ENCODE results near the gene KLC1. TPM values are rescaled to one million over a fixed set of nuclear protein-coding genes. Genes with fewer than 3 reads are reported as not detected.

Gene KLC1
- 100 to 1,000 TPM; 205 to 427 (median 291) TPM for total RNA-seq

DNA sequence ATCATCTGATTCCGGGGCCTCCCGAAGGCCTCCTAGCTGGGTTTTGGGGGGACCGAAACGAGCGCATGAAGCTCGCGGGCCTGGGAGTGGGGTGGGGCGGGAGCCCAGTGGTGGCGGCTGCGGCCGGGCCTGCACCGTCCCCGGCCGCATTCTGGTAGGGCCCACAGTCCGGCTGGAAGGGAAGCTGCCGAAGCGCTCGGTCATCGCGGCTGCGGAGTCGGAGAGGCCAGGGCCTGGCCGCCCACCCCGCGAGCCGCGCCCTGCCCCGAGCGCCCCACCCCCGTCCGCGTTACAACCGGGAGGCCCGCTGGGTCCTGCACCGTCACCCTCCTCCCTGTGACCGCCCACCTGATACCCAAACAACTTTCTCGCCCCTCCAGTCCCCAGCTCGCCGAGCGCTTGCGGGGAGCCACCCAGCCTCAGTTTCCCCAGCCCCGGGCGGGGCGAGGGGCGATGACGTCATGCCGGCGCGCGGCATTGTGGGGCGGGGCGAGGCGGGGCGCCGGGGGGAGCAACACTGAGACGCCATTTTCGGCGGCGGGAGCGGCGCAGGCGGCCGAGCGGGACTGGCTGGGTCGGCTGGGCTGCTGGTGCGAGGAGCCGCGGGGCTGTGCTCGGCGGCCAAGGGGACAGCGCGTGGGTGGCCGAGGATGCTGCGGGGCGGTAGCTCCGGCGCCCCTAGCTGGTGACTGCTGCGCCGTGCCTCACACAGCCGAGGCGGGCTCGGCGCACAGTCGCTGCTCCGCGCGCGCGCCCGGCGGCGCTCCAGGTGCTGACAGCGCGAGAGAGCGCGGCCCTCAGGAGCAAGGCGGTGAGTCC, at the start of gene KLC1:
KLC1 (plus strand) TSS at position 528 of the 819 bp plus-strand sequence. CDS start 25,354 bp downstream, outside the sequence.
- H3K27ac ChIP-seq: peak within 1 kb of the TSS; percentile 97 to 99 (median 98)
- peaks cover 28 to 76% (median 41%) of the 10 kb centered on the region in 4 donors for H3K4me1 ChIP-seq
- H3K27me3 ChIP-seq: no peaks in the 10 kb centered on the region
- TF ChIP-seq POLR2A (IDR thresholded peaks at IDR 0.05): peak; percentile 75
- TF ChIP-seq, protein P1, sequence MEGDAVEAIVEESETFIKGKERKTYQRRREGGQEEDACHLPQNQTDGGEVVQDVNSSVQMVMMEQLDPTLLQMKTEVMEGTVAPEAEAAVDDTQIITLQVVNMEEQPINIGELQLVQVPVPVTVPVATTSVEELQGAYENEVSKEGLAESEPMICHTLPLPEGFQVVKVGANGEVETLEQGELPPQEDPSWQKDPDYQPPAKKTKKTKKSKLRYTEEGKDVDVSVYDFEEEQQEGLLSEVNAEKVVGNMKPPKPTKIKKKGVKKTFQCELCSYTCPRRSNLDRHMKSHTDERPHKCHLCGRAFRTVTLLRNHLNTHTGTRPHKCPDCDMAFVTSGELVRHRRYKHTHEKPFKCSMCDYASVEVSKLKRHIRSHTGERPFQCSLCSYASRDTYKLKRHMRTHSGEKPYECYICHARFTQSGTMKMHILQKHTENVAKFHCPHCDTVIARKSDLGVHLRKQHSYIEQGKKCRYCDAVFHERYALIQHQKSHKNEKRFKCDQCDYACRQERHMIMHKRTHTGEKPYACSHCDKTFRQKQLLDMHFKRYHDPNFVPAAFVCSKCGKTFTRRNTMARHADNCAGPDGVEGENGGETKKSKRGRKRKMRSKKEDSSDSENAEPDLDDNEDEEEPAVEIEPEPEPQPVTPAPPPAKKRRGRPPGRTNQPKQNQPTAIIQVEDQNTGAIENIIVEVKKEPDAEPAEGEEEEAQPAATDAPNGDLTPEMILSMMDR (IDR thresholded peaks at IDR 0.05): peak in 1 of 5 experiments; percentile 10
- peak; percentile 16 for TF ChIP-seq EP300 (IDR thresholded peaks at IDR 0.05; ENCODE audit: low read depth)
- peak; percentile 85 to 94 (median 93) for TF ChIP-seq POLR2AphosphoS5 (IDR thresholded peaks at IDR 0.05)
- peak; percentile 89 for DNase-seq
- peak within 1 kb of the TSS; percentile 84 to 100 (median 92) for H3K4me3 ChIP-seq
- in situ Hi-C loops (cut with MboI; ENCODE audit: low pct_ligation_motif_present in 1 of 4, low pct_unique_long_range_greater_than_20kb in 1 of 4, low sequenced_read_pairs in 3 of 4) (no loop called here), intact Hi-C loops (cut with DNase I; ENCODE audit: low total_unique reads) (no loop called here)
- no peaks in the 10 kb centered on the region for H3K36me3 ChIP-seq
- H3K9me3 ChIP-seq: no peaks in the 10 kb centered on the region
- 1% methylated on average over 31 of the region's 97 CpGs; no CpG with 5 or more reads in 1 of the 2 donors for WGBS, 2 donors (ENCODE audit: low coverage in 1 of 2)

DNA sequence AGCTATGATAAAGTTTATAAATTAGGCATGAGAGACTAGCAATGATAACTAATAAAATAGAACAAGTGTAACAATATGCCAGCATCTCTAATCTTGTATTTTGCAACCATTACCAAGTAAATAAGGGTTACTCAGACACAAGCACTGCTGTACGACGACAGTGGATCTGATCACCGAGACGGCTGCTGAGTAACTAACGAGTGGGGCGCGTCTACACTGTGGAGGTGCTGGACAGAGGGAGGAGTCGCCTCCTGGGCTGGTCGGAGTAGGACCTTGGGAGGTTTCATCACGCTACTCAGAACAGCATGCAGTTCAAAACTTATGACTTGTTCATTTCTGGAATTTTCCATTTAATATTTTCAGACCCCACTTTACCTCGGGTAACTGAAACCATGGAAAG, 47.8 kb upstream of the KLC1 start:
- no peaks in the 10 kb centered on the region for H3K27me3 ChIP-seq
- intact Hi-C loops (cut with DNase I; ENCODE audit: low total_unique reads) (no loop called here), in situ Hi-C loops (cut with MboI; ENCODE audit: low pct_ligation_motif_present in 1 of 4, low pct_unique_long_range_greater_than_20kb in 1 of 4, low sequenced_read_pairs in 3 of 4) (loop anchor here in 1 of 4 donors (25.0 kb wide), 1 partner anchor 331 kb away; a partner anchor contains a TSS)
- no peaks in the 10 kb centered on the region for H3K36me3 ChIP-seq
- TF ChIP-seq POLR2AphosphoS5 (IDR thresholded peaks at IDR 0.05) (no peak), POLR2A (IDR thresholded peaks at IDR 0.05) (no peak), EP300 (IDR thresholded peaks at IDR 0.05; ENCODE audit: low read depth) (no peak)
- TF ChIP-seq, protein P1 (IDR thresholded peaks at IDR 0.05): no peak
- DNase-seq: no peak
- 88 to 91% methylated on average over 6 to 11 of the region's 11 CpGs for WGBS, 2 donors (ENCODE audit: low coverage in 1 of 2)
- H3K4me1 ChIP-seq: peaks cover 9 to 24% (median 19%) of the 10 kb centered on the region in 4 donors
- no peaks in the 10 kb centered on the region for H3K9me3 ChIP-seq
- H3K4me3 ChIP-seq: no peak overlapping the region
- H3K27ac ChIP-seq: no peak overlapping the region

DNA sequence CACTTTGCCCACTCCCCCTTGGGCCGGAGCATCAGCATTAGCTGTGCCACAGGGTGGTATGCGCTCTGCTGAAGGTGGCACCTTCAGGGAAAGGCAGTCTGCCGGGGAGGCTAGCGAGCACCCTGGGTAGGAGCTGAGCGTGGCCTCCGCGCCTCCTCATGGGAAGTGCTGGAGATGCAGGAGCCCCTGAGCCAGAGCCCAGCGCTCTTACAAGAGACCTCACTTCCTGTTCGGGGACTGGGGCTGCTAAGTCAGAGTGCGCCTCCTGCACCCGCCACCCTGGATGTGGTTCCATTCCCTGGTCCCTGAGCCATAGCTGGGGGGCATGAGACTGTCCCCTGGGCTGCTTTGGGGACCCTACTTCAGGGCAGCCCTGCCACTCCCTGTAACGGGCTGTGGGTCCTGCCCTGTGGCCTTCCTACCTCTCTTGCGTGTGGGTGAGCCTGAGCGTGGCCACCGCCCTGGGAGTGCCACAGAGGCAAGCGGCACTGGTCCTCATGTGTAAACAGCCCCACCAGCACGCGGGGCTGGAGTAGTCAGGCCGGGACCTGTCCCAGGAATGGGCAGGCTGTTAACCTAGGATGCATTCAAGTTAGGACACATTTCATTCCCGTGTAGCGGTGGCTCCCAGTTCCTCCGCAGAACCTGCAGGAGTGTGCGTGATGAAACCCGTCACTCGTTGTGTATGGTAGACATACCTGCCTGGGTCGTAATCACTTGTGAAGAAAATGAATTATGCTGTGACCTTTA, 46.9 kb upstream of the KLC1 start:
- 61 to 73% methylated on average over 3 to 22 of the region's 26 CpGs for WGBS, 2 donors (ENCODE audit: low coverage in 1 of 2)
- TF ChIP-seq POLR2A (IDR thresholded peaks at IDR 0.05): no peak
- TF ChIP-seq EP300 (IDR thresholded peaks at IDR 0.05; ENCODE audit: low read depth): no peak
- TF ChIP-seq POLR2AphosphoS5 (IDR thresholded peaks at IDR 0.05): no peak
- TF ChIP-seq, protein P1 (IDR thresholded peaks at IDR 0.05): no peak
- peak; percentile 68 for DNase-seq
- Histone ChIP-seq H3K36me3 (no peaks in the 10 kb centered on the region), H3K27me3 (no peaks in the 10 kb centered on the region), H3K9me3 (no peaks in the 10 kb centered on the region), H3K4me3 (no peak overlapping the region), H3K27ac (peak overlapping the region; percentile 14 to 54 (median 39)), H3K4me1 (peaks cover 2 to 15% (median 11%) of the 10 kb centered on the region in 4 donors)
- intact Hi-C loops (cut with DNase I; ENCODE audit: low total_unique reads) (no loop called here), in situ Hi-C loops (cut with MboI; ENCODE audit: low pct_ligation_motif_present in 1 of 4, low pct_unique_long_range_greater_than_20kb in 1 of 4, low sequenced_read_pairs in 3 of 4) (loop anchor here in 1 of 4 donors (25.0 kb wide), 1 partner anchor 330 kb away; a partner anchor contains a TSS)

Measured in transverse colon (tissue), 4 donors.